RCC 7860 (cell line): ENCODE results near the gene PCDHGA8.
"Not testable (repeated sequence)": the region's sequence is repeated elsewhere in the genome, so short reads cannot be mapped to it uniquely, and the experiment has no call there.

ENCODE experiments used
- DNase-seq: peaks from one replicate; pipeline ENCODE4 v3.0.0-alpha.2; 2015; ENCODE audit warnings: low spot score
- FAIRE-seq: peaks from 2 replicates; lab custom pipeline; 2012; peaks lifted over from hg19 to GRCh38; lab: Jason Lieb, UNC

Gene PCDHGA8

DNA sequence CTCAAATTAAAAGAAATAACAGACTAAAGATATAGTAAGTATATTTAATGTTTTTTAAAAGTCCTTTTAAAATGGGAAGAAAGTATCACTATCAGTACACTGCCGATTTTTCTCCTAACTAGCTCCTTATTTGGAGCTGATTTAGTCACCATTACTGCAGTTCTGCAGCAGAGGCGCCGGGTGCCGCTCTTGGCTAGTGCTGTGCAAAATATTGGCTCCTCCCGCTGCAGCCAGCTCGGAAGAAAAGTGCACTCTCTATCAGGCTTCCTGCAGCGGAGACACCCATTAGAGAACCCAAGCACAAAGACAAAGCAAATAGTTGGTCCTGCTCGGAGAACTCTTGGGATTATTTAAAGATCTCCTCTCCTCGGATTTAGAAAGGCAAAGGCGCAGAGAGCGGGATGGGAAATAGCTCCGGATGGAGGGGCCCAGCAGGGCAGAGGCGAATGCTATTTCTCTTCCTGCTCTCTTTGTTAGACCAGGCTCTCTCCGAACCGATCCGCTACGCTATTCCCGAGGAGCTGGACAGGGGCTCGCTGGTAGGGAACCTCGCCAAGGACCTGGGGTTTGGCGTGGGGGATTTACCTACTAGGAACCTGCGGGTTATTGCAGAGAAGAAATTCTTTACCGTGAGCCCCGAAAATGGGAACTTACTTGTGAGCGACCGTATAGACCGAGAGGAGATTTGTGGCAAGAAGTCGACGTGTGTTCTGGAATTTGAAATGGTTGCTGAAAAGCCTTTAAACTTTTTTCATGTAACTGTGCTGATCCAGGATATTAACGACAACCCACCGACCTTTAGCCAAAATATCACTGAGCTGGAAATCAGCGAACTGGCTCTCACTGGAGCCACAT, 22.2 kb upstream of the PCDHGA8 start, which contains the start of gene PCDHGB3:
TSS of gene PCDHGB3 (plus strand) at position 249 of the 855 bp plus-strand sequence. CDS start at position 402, 153 bp downstream.
- no peak for FAIRE-seq
- DNase-seq: no peak

DNA sequence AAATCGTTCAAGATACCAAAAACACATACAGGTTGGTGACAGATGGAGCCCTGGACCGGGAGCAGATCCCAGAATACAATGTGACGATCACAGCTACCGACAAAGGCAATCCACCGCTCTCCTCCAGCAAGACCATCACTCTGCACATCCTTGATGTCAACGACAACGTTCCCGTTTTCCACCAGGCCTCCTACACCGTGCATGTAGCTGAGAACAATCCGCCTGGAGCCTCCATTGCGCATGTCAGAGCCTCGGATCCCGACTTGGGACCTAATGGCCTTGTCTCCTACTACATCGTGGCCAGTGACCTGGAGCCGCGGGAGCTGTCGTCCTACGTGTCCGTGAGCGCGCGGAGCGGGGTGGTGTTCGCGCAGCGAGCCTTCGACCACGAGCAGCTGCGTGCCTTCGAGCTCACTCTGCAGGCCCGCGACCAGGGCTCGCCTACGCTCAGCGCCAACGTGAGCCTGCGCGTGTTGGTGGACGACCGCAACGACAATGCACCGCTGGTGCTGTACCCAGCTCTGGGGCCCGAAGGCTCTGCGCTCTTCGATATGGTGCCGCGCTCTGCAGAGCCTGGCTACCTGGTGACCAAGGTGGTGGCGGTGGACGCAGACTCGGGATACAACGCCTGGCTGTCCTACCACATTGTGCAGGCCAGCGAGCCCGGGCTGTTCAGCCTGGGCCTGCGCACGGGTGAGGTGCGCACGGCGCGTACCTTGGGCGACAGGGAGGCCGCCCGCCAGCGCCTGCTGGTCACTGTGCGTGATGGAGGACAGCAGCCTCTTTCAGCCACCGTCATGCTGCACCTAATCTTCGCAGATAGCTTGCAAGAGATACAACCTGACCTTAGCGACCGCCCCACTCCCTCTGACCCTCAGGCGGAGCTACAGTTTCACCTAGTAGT, 20.6 kb upstream of the PCDHGA8 start:
- FAIRE-seq (no peak), DNase-seq (no peak)

DNA sequence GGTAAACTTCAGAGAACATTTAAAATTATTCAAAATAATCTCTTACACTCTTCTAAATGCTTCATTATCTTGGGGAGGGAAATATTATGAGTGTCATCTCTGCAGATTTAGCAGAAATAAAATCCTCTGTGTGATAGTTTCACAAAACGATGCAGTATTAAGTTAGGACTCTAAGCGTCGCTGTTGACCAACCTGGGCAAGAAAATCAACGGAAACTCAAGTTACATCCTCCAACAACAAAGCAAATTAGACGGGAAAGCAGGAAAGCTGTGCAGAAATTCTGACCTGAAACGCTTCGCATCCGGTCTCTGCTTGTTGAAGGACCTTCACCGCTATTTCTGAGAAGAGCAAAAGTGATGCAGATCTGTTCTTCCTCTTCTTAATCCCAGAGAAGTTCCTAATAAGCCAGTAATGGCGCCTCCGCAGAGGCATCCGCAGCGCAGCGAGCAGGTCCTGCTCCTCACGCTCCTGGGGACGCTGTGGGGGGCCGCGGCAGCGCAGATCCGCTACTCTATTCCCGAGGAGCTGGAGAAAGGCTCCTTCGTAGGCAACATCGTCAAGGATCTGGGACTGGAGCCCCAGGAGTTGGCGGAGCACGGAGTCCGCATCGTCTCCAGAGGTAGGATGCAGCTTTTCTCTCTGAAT, 18.6 kb upstream of the PCDHGA8 start, which contains the start of gene PCDHGA6:
TSS of gene PCDHGA6 (plus strand) at position 219 of the 645 bp plus-strand sequence. CDS start at position 412, 193 bp downstream.
- FAIRE-seq (no peak), DNase-seq (no peak)

DNA sequence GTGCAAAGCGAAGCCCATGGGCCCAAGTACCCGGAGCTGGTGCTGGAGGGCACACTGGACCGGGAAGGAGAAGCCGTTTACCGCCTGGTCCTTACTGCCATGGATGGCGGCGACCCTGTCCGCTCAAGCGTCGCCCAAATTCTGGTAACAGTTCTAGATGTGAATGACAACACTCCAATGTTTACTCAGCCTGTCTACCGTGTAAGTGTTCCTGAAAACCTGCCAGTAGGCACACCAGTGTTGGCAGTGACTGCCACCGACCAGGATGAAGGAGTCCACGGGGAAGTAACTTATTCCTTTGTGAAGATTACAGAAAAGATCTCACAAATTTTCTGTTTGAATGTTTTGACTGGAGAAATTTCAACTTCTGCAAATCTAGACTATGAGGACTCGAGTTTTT, 17.8 kb upstream of the PCDHGA8 start:
- FAIRE-seq (no peak), DNase-seq (no peak)

DNA sequence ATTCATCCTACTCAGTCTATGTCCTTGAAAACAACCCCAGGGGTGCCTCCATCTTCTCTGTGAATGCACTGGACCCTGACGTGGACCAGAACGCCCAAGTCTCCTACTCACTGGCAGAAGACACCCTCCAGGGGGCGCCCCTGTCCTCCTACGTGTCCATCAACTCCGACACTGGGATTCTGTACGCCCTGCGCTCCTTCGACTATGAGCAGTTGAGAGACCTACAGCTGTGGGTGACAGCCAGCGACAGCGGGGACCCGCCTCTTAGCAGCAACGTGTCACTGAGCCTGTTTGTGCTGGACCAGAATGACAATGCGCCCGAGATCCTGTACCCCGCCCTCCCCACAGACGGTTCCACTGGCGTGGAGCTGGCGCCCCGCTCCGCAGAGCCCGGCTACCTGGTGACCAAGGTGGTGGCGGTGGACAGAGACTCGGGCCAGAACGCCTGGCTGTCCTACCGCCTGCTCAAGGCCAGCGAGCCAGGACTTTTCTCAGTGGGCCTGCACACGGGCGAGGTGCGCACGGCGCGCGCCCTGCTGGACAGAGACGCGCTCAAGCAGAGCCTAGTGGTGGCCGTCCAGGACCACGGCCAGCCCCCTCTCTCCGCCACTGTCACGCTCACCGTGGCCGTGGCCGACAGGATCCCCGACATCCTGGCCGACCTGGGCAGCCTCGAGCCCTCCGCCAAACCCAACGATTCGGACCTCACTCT, 16.8 kb upstream of the PCDHGA8 start:
- not testable (repeated sequence) for FAIRE-seq, DNase-seq

DNA sequence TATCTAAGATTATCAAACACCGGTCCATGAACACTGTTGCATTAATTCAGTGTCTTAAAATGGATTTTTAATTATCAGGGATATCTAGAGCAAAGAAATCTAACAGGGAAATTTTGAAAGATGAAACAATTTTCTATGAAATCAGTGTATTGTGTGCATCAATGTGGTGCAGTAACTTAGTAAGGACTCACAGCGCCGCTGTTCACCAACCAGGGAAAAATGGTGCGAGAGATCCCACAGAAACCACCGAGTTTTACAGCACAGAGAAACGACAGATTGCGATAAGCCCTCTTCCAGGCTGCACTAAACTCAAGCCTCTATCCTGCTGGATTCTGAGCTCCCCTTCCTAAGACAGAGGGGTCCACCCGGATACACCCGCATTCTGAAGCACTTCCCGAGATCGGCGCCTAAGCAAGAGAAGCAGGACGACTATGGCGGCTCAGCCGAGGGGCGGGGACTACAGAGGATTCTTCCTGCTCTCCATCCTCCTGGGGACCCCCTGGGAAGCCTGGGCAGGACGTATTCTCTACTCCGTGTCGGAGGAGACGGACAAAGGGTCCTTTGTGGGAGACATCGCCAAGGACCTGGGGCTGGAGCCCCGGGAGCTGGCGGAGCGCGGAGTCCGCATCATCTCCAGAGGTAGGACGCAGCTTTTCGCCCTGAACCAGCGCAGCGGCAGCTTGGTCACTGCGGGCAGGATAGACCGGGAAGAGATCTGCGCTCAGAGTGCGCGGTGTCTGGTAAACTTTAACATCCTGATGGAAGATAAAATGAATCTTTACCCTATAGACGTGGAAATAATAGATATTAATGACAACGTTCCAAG, 9.8 kb upstream of the PCDHGA8 start, which contains the start of gene PCDHGA7:
TSS of gene PCDHGA7 (plus strand) at position 274 of the 826 bp plus-strand sequence. CDS start at position 432, 158 bp downstream.
- FAIRE-seq: no peak
- DNase-seq: no peak

DNA sequence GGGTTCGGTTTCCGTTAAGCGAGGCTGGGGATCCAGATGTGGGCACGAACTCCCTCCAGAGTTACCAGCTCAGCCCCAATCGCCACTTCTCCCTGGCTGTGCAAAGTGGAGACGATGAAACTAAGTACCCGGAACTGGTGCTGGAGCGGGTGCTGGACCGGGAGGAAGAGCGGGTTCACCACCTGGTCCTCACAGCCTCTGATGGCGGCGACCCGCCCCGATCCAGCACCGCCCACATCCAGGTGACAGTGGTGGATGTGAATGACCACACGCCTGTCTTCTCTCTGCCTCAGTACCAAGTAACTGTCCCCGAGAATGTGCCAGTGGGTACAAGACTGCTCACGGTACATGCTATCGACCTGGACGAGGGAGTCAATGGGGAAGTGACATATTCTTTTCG, 9.1 kb upstream of the PCDHGA8 start:
- FAIRE-seq: no peak

DNA sequence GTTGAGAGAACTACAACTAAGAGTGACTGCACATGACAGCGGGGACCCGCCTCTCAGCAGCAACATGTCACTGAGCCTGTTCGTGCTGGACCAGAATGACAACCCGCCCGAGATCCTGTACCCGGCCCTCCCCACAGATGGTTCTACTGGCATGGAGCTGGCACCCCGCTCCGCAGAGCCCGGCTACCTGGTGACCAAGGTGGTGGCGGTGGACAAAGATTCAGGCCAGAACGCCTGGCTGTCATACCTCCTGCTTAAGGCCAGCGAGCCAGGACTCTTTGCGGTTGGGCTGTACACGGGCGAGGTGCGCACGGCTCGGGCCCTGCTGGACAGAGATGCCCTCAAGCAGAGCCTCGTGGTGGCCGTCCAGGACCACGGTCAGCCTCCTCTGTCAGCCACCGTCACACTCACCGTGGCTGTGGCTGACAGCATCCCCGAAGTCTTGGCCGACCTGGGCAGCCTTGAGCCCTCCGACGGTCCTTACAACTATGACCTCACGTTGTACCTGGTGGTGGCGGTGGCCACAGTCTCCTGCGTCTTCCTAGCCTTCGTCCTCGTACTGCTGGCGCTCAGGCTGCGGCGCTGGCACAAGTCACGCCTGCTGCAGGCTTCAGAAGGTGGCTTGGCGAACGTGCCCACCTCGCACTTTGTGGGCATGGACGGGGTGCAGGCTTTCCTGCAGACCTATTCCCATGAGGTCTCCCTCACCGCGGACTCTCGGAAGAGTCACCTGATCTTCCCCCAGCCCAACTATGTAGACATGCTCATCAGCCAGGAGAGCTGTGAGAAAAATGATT, 7.8 kb upstream of the PCDHGA8 start:
- FAIRE-seq (no peak), DNase-seq (no peak)

More for the DNA sequence above, 9.1 kb upstream of the PCDHGA8 start:
- no peak for DNase-seq

DNA sequence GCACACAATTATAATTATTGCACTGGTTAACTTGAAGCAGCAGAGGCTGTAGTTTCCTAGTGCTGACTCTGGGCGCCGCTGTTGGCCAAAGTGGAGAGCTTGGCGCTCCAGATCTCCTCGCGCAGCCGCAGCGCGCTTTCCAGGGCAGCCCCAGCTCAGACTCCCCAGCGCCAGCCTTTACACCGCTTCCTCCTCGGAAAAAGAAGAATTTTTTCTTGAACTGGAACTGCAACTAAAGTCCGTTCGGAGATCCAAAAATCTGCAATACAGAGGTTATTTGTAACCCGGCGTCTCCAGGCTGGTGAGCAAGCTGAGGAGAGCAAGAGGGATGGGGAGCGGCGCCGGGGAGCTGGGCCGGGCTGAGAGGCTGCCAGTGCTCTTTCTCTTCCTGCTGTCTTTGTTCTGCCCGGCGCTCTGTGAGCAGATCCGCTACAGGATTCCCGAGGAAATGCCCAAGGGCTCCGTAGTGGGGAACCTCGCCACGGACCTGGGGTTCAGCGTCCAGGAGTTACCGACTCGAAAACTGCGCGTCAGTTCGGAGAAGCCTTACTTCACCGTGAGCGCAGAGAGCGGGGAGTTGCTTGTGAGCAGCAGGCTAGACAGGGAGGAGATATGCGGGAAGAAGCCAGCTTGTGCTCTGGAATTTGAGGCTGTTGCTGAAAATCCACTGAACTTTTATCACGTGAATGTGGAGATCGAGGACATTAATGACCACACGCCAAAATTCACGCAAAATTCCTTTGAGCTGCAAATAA, 4.7 kb upstream of the PCDHGA8 start, which contains the start of gene PCDHGB4:
TSS of gene PCDHGB4 (plus strand) at position 142 of the 755 bp plus-strand sequence. CDS start at position 329, 187 bp downstream.
- not testable (repeated sequence) for DNase-seq, FAIRE-seq

DNA sequence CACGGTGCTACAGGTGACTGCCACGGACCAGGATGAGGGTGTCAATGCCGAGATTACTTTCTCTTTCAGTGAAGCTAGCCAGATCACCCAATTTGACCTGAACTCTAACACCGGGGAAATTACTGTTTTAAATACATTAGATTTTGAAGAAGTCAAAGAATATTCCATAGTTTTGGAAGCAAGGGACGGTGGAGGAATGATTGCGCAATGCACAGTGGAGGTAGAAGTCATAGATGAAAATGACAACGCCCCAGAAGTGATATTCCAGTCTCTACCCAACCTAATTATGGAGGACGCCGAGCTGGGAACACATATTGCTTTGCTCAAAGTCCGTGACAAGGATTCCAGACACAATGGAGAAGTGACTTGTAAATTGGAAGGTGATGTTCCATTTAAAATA, 3.8 kb upstream of the PCDHGA8 start:
- FAIRE-seq (no peak), DNase-seq (no peak)

DNA sequence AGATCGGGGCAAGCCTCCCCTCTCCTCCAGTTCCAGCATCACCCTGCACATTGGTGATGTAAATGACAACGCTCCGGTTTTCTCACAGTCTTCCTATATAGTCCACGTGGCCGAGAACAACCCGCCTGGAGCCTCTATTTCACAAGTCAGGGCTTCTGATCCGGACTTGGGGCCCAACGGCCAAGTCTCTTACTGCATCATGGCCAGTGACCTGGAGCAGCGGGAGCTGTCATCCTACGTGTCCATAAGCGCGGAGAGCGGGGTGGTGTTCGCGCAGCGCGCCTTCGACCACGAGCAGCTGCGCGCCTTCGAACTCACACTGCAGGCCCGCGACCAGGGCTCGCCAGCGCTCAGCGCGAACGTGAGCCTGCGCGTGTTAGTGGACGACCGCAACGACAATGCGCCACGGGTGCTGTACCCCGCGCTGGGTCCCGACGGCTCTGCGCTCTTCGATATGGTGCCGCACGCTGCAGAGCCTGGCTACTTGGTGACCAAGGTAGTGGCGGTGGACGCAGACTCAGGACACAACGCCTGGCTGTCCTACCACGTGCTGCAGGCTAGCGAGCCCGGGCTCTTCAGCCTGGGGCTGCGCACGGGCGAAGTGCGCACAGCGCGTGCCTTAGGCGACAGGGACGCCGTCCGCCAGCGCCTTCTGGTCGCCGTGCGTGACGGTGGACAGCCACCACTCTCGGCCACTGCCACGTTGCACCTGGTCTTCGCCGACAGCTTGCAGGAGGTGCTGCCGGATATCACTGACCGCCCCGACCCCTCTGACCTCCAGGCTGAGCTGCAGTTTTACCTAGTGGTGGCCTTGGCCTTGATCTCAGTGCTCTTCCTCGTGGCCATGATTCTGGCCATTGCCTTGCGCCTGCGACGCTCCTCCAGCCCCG, 3.0 kb upstream of the PCDHGA8 start:
- FAIRE-seq (no peak), DNase-seq (no peak)

DNA sequence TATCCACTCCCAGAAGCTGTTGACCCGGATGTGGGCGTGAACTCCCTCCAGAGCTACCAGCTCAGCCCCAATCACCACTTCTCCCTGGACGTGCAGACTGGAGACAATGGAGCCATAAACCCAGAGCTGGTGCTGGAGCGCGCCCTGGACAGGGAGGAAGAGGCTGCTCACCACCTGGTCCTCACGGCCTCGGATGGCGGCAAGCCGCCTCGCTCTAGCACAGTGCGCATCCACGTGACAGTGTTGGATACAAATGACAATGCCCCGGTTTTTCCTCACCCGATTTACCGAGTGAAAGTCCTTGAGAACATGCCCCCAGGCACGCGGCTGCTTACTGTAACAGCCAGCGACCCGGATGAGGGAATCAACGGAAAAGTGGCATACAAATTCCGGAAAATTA, 834 bp downstream of the PCDHGA8 start:
- no peak for FAIRE-seq

DNA sequence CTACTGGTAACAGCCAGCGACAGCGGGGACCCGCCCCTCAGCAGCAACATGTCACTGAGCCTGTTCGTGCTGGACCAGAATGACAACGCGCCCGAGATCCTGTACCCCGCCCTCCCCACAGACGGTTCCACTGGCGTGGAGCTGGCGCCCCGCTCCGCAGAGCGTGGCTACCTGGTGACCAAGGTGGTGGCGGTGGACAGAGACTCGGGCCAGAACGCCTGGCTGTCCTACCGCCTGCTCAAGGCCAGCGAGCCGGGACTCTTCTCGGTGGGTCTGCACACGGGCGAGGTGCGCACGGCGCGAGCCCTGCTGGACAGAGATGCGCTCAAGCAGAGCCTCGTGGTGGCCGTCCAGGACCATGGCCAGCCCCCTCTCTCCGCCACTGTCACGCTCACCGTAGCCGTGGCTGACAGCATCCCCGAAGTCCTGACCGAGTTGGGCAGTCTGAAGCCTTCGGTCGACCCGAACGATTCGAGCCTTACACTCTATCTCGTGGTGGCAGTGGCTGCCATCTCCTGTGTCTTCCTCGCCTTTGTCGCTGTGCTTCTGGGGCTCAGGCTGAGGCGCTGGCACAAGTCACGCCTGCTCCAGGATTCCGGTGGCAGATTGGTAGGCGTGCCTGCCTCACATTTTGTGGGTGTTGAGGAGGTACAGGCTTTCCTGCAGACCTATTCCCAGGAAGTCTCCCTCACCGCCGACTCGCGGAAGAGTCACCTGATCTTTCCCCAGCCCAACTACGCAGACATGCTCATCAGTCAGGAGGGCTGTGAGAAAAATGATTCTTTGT, 2.2 kb downstream of the PCDHGA8 start:
- FAIRE-seq, DNase-seq: not testable (repeated sequence)

More for the DNA sequence above, 834 bp downstream of the PCDHGA8 start:
- no peak for DNase-seq

DNA sequence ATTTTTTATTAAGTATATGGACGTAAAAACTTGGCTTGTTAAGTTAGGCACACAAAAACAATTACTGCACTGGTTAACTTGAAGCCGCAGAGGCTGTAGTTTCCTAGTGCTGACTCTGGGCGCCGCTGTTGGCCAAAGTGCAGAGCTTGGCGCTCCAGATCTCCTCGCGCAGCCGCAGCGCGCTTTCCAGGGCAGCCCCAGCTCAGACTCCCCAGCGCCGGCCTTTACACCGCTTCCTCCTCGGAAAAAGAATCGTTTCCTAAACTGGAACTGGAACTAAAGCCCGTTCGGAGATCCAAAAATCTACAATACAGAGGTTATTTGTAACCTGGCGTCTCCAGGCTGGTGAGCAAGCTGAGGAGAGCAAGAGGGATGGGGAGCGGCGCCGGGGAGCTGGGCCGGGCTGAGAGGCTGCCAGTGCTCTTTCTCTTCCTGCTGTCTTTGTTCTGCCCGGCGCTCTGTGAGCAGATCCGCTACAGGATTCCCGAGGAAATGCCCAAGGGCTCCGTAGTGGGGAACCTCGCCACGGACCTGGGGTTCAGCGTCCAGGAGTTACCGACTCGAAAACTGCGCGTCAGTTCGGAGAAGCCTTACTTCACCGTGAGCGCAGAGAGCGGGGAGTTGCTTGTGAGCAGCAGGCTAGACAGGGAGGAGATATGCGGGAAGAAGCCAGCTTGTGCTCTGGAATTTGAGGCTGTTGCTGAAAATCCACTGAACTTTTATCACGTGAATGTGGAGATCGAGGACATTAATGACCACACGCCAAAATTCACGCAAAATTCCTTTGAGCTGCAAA, 5.5 kb downstream of the PCDHGA8 start, which contains the start of gene PCDHGB5:
TSS of gene PCDHGB5 (plus strand) at position 192 of the 796 bp plus-strand sequence. CDS start at position 373, 181 bp downstream.
- not testable (repeated sequence) for DNase-seq, FAIRE-seq

DNA sequence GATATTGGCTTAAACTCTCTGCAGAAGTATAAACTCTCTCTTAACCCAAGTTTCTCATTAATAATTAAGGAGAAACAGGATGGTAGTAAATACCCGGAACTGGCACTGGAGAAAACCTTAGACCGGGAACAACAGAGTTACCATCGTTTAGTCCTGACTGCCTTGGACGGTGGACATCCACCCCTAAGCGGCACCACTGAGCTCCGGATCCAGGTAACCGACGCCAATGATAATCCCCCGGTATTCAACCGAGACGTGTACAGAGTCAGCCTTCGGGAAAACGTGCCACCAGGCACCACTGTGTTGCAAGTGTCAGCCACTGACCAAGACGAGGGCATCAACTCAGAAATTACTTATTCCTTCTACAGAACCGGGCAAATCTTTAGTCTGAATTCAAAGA, 6.2 kb downstream of the PCDHGA8 start:
- no peak for FAIRE-seq
- DNase-seq: no peak
